Measurements from ENCODE around the gene PLPPR5. TPM values are rescaled to one million over a fixed set of nuclear protein-coding genes. Genes with fewer than 3 reads are reported as not detected.

PLPPR5 gene
- total and polyA plus RNA-seq, 2 of the 8 experiments (the other 6 are each of a cell fraction or from before 2014, with no cell fraction given) = 1.9 to 5.6 TPM

DNA sequence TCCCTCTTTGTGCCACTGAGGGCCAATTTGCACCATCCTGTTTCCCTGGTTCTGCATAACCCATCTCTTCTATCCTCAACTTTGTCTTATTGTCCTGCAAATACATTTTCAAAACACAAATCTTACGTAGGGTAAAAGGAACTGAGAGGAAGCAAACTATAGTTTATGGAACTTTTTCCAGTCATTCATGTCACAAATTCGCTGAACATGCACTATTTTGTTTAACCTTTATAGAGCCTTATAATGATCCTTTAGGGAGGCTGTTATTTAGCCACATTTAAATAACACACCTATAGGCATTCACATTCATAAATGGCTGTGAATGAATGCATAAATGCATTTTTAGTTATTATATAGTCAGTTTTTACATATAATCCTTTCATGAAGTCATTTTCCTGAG lies 85.0 kb downstream of the PLPPR5 start:
- ChIA-PET POLR2A (ENCODE audit: partially characterized antibody) (no interaction called here), CTCF (ENCODE audit: partially characterized antibody) (interaction anchor here (0.7 kb wide), 1 partner anchor 34 kb away, joined by 3 read pairs; no protein-coding TSS in a partner anchor)
- no peak overlapping the region for H2BK5ac ChIP-seq (ENCODE audit: low read depth, low read length)
- H2BK15ac ChIP-seq (ENCODE audit: low read length) = no peak overlapping the region
- no peaks in the 10 kb centered on the region for H3K36me3 ChIP-seq (ENCODE audit: control insufficient read depth in 2 of 4, insufficient read depth in 4 of 4, low read length in 3 of 4)
- H3K23me2 ChIP-seq (ENCODE audit: low read depth, low read length) = no peaks in the 10 kb centered on the region
- H3K4ac ChIP-seq (replicated peaks; ENCODE audit: insufficient read length, low read depth, low read length) = no peak overlapping the region
- H4K8ac ChIP-seq (ENCODE audit: extremely low read depth, insufficient read depth, low read length) = no peak overlapping the region
- no peaks in the 10 kb centered on the region for H3K79me1 ChIP-seq (ENCODE audit: low read depth, low read length)
- WGBS, 2 experiments (ENCODE audit: extremely low coverage in 1 of 2, insufficient coverage in 1 of 2, insufficient read length in 1 of 2, insufficient replicate concordance in 2 of 2, low coverage in 1 of 2, low lambda C conversion rate in 2 of 2, missing lambda C conversion rate in 1 of 2) = 98% methylated on average over 2 of the region's 2 CpGs; no CpG with 5 or more reads in 1 of the 2 experiments
- no peak overlapping the region for H3K23ac ChIP-seq (ENCODE audit: insufficient read length)
- H3K27ac ChIP-seq (ENCODE audit: low read depth, low read length) = no peak overlapping the region
- no peak overlapping the region for H4K5ac ChIP-seq (ENCODE audit: insufficient read length, low read depth, low read length)
- no peak overlapping the region for H2AFZ ChIP-seq (ENCODE audit: low read length)
- no peak overlapping the region for H3K4me2 ChIP-seq (ENCODE audit: insufficient read depth in 1 of 2, low read depth in 2 of 2, low read length in 2 of 2)
- H2BK20ac ChIP-seq (ENCODE audit: low read length) = no peak overlapping the region
- no peaks in the 10 kb centered on the region for H3K9me3 ChIP-seq (ENCODE audit: insufficient read depth in 2 of 2, low read depth in 1 of 2, low read length in 1 of 2)
- H3K79me2 ChIP-seq (ENCODE audit: control insufficient read depth in 1 of 2, insufficient read depth in 2 of 2, low read length in 2 of 2) = no peaks in the 10 kb centered on the region
- H3K14ac ChIP-seq (ENCODE audit: insufficient read length) = no peak overlapping the region
- no peaks in the 10 kb centered on the region for H4K20me1 ChIP-seq (replicated peaks in 1 of 2; ENCODE audit: control insufficient read depth in 1 of 2, insufficient read depth in 2 of 2, low read length in 2 of 2)
- no peak overlapping the region for H3K56ac ChIP-seq (replicated peaks; ENCODE audit: insufficient read length, low read depth, low read length)
- no peak for FAIRE-seq
- H3K18ac ChIP-seq (ENCODE audit: extremely low read depth, low read length) = no peak overlapping the region
- no peak for DNase-seq (ENCODE audit: low read depth in 1 of 2, low spot score in 2 of 2)
- no peak overlapping the region for H2BK120ac ChIP-seq (replicated peaks; ENCODE audit: low read depth, low read length)
- no peak for TF ChIP-seq TAF7 (optimal IDR thresholded peaks at IDR 0.05; ENCODE audit: borderline replicate concordance, low read depth, low read length)
- TF ChIP-seq MAFK (IDR thresholded peaks at IDR 0.05; ENCODE audit: low read depth, low read length) = 0 out of 2 replicates have a peak, but pooled peaks have one; percentile 5
- H3K4me3 ChIP-seq (ENCODE audit: extremely low read depth in 1 of 4, insufficient read depth in 2 of 4, low read depth in 3 of 4, low read length in 4 of 4) = no peak overlapping the region
- H3K9ac ChIP-seq (replicated peaks in 1 of 4; ENCODE audit: extremely low read depth in 1 of 4, low read depth in 3 of 4, low read length in 3 of 4) = no peak overlapping the region
- H2BK12ac ChIP-seq (ENCODE audit: low read depth, low read length) = no peak overlapping the region
- no peaks in the 10 kb centered on the region for H3K27me3 ChIP-seq (replicated peaks in 1 of 4; ENCODE audit: control insufficient read depth in 3 of 4, extremely low read depth in 1 of 4, insufficient read depth in 3 of 4, low read length in 3 of 4)
- H2AK5ac ChIP-seq (ENCODE audit: low read depth, low read length) = no peak overlapping the region
- H4K91ac ChIP-seq (replicated peaks; ENCODE audit: insufficient read length, low read length) = no peak overlapping the region
- H3K4me1 ChIP-seq (replicated peaks in 1 of 4; ENCODE audit: control insufficient read depth in 3 of 4, insufficient read depth in 4 of 4, low read length in 3 of 4) = no peaks in the 10 kb centered on the region
